Measurements from ENCODE around the gene B4GALT2.
A peak's percentile ranks its signal among the peaks of the same experiment; 100 is the strongest.

B4GALT2 gene

GRCh38 chr1:43978264-43978550, 803 bp upstream of the B4GALT2 start:
- no peak for DNase-seq (ENCODE audit: extremely low read depth, insufficient read length)
- Histone ChIP-seq H3K27me3 (replicated peaks; ENCODE audit: control insufficient read depth, insufficient read depth, low read length) (no peaks in the 10 kb centered on the region), H3K36me3 (ENCODE audit: control insufficient read depth, insufficient read depth, low read length) (peaks cover 15% of the 10 kb centered on the region), H3K4me3 (replicated peaks; ENCODE audit: low read depth, low read length) (peak overlapping the region; percentile 70)
- no peak for TF ChIP-seq CTCF (IDR thresholded peaks at IDR 0.05; ENCODE audit: insufficient read depth, low read length, poor library complexity, severe bottlenecking)

GRCh38 chr1:43979261-43979527, 184 bp downstream of the B4GALT2 start:
- DNase-seq (ENCODE audit: extremely low read depth, insufficient read length): no peak
- TF ChIP-seq CTCF (IDR thresholded peaks at IDR 0.05; ENCODE audit: insufficient read depth, low read length, poor library complexity, severe bottlenecking): no peak
- no peaks in the 10 kb centered on the region for H3K27me3 ChIP-seq (replicated peaks; ENCODE audit: control insufficient read depth, insufficient read depth, low read length)
- peak overlapping the region; percentile 70 for H3K4me3 ChIP-seq (replicated peaks; ENCODE audit: low read depth, low read length)
- H3K36me3 ChIP-seq (ENCODE audit: control insufficient read depth, insufficient read depth, low read length): peaks cover 15% of the 10 kb centered on the region

- H3K4me3 ChIP-seq (replicated peaks; ENCODE audit: low read depth, low read length): peak overlapping the region; percentile 70
- TF ChIP-seq CTCF (IDR thresholded peaks at IDR 0.05; ENCODE audit: insufficient read depth, low read length, poor library complexity, severe bottlenecking): no peak
- H3K36me3 ChIP-seq (ENCODE audit: control insufficient read depth, insufficient read depth, low read length): peaks cover 15% of the 10 kb centered on the region
- H3K27me3 ChIP-seq (replicated peaks; ENCODE audit: control insufficient read depth, insufficient read depth, low read length): no peaks in the 10 kb centered on the region
- DNase-seq (ENCODE audit: extremely low read depth, insufficient read length): peak; percentile 64
These were observed 681 bp downstream of the B4GALT2 start for GRCh38 chr1:43979528-43980254.

- H3K27me3 ChIP-seq (replicated peaks; ENCODE audit: control insufficient read depth, insufficient read depth, low read length): no peaks in the 10 kb centered on the region
- H3K4me3 ChIP-seq (replicated peaks; ENCODE audit: low read depth, low read length): peak overlapping the region; percentile 70
- H3K36me3 ChIP-seq (ENCODE audit: control insufficient read depth, insufficient read depth, low read length): peaks cover 16% of the 10 kb centered on the region
- no peak for DNase-seq (ENCODE audit: extremely low read depth, insufficient read length)
- TF ChIP-seq CTCF (IDR thresholded peaks at IDR 0.05; ENCODE audit: insufficient read depth, low read length, poor library complexity, severe bottlenecking): no peak
These were observed 1.5 kb downstream of the B4GALT2 start for GRCh38 chr1:43980255-43981134.

- Histone ChIP-seq H3K36me3 (ENCODE audit: control insufficient read depth, insufficient read depth, low read length) (peaks cover 16% of the 10 kb centered on the region), H3K4me3 (replicated peaks; ENCODE audit: low read depth, low read length) (no peak overlapping the region), H3K27me3 (replicated peaks; ENCODE audit: control insufficient read depth, insufficient read depth, low read length) (no peaks in the 10 kb centered on the region)
- TF ChIP-seq CTCF (IDR thresholded peaks at IDR 0.05; ENCODE audit: insufficient read depth, low read length, poor library complexity, severe bottlenecking): no peak
- DNase-seq (ENCODE audit: extremely low read depth, insufficient read length): no peak
These were observed 2.1 kb downstream of the B4GALT2 start for GRCh38 chr1:43981135-43981491.

Measured in GM06990 (cell line).